Activated naive CD8-positive, alpha-beta T cell treated with anti-CD3 and anti-CD28 coated beads, Interleukin-2, amount 50 U/mL, for 24 hours (primary cell): ENCODE measurements around the gene FAIM2.

Experiments used
- ATAC-seq: fragments of 150-1000 bp; cut with Tn5 transposase; one replicate; pipeline ENCODE4 v1.10.0; 2021
- DNase-seq: peaks from one replicate; pipeline ENCODE4 v3.0.0; 2021
- H3K27ac Mint-ChIP-seq: one replicate; pipeline ENCODE4 v1.8.0; 2021; ENCODE audit warnings: mild to moderate bottlenecking, mixed read lengths
- H3K27me3 Mint-ChIP-seq: one replicate; pipeline ENCODE4 v1.8.0; 2021; ENCODE audit warnings: mixed read lengths
- H3K36me3 Mint-ChIP-seq: one replicate; pipeline ENCODE4 v1.8.0; 2021; ENCODE audit warnings: low read depth, mixed read lengths
- H3K4me1 Mint-ChIP-seq: one replicate; pipeline ENCODE4 v1.8.0; 2021; ENCODE audit warnings: mixed read lengths
- H3K4me3 Mint-ChIP-seq: one replicate; pipeline ENCODE4 v1.8.0; 2021; ENCODE audit warnings: mild to moderate bottlenecking, moderate library complexity, mixed read lengths
- H3K9me3 Mint-ChIP-seq: one replicate; pipeline ENCODE4 v1.8.0; 2021; ENCODE audit warnings: mixed read lengths

FAIM2 gene

DNA sequence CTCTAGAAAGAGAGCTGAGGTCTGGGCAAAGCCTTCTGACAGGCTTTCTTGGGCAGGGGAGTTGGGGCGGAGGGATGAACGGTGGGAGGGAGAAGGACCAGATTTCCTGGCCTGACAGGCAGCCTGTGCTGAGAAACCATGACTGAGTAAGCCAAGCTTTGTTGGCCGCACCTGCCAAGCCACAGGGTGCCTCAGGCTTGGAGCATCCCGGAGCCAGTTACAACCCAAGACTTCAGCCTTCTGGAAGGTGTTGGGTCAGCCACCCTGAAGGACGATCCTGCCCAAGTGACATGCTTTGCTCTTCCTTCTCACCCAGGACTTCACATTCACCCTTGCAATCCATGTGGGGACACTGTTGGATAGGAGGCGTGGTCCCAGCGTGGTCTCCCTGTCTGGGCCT is 25.9 kb upstream of the FAIM2 start:
- ATAC-seq, result no peak
- Mint-ChIP-seq H3K4me3 (no peak overlapping the region), H3K36me3 (no peaks in the 10 kb centered on the region), H3K4me1 (peaks cover 13% of the 10 kb centered on the region), H3K27ac (no peak overlapping the region), H3K27me3 (peaks cover 2% of the 10 kb centered on the region), H3K9me3 (no peaks in the 10 kb centered on the region)
- no peak for DNase-seq

DNA sequence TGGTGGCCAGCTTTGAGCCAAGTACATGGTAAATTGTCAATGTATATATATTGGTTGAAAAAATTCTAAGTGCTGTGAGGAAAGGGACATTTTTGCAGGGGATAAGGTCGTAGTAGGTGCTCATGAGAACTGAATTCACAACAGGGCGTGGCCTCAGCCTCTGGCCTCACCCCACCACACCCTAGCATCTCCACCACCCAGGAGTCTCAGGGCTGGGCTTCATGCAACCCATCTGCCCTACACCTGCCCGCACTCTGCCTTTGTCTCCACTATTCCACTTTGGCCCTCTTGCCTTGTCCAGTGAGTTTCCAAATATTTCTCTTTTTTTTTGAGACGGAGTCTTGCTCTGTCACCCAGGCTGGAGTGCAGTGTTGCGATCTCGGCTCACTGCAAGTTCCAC is 24.8 kb upstream of the FAIM2 start:
- no peaks in the 10 kb centered on the region for H3K36me3 Mint-ChIP-seq
- no peak overlapping the region for H3K27ac Mint-ChIP-seq
- peaks cover 13% of the 10 kb centered on the region for H3K4me1 Mint-ChIP-seq
- H3K4me3 Mint-ChIP-seq, result no peak overlapping the region
- H3K27me3 Mint-ChIP-seq, result no peaks in the 10 kb centered on the region
- ATAC-seq (no peak), DNase-seq (no peak)
- H3K9me3 Mint-ChIP-seq, result no peaks in the 10 kb centered on the region

DNA sequence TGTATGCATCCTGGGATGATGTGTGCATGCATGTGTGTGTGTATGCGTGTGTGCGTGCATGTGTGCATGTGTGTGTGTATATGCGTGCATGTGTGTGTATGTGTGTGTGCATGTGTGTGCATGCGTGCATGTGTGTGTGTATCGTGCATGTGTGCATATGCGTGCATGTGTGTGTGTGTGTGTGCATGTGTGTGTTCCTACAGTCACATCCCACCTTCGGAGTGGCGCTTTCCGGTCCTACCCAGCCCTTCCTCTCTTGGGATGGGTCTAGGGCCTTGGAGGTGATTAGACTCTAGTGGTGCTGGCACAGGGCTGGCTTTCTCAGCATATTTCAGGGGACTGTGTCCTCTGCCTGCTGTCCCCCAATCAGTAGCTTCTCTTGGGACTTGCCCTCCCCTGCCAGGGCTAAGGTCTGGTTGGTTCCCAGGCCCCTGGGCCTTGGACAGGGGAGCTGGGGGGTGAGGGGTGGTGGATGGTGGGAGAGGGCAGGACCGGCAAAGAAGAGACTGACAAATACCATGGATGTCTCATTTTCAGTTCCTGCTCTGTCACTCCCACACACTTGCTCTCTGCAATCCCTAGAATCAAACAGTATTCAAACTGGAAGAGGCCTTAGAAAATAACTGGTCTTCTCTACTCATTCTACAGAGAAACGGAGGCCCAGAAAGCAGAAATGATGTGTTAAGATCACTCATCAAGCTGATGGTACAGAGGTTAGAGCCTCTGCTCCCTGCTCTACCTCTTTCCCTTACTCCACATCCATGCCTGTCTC is 21.9 kb upstream of the FAIM2 start:
- Mint-ChIP-seq H3K4me1 (peaks cover 8% of the 10 kb centered on the region), H3K9me3 (no peaks in the 10 kb centered on the region), H3K36me3 (no peaks in the 10 kb centered on the region), H3K4me3 (no peak overlapping the region), H3K27ac (no peak overlapping the region), H3K27me3 (no peaks in the 10 kb centered on the region)
- DNase-seq (no peak), ATAC-seq (no peak)

DNA sequence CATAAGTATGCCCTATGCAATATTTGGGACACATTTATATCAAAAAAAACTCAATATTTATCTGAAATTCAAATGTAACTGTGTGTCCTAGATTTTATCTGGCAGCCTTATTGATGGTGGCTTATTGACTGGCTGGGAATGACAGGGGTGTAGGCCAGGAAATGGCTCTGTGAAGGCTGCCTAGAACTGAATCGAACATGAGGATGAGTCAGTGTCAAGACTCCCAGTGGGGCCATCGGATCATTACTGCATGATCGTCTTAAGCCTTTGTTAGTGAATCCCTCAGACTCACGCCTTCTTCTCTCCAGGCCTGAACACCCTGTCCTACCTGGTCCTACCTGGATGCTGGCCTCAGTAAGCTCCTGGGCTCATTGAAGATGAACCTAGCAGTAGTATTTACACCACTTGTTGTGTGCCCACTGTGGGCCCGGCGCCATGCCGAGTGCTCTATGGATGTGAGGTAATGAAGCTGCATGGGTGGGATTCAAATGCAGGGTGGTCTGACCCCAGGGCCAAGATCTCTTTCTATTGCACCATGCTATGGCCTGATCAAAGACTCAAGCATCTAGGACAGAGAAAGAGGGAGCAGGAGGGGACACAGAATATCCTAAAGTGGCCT is 21.0 kb upstream of the FAIM2 start:
- H3K27me3 Mint-ChIP-seq, result no peaks in the 10 kb centered on the region
- no peaks in the 10 kb centered on the region for H3K9me3 Mint-ChIP-seq
- no peak overlapping the region for H3K4me3 Mint-ChIP-seq
- no peak overlapping the region for H3K27ac Mint-ChIP-seq
- DNase-seq (no peak), ATAC-seq (no peak)
- peaks cover 5% of the 10 kb centered on the region for H3K4me1 Mint-ChIP-seq
- no peaks in the 10 kb centered on the region for H3K36me3 Mint-ChIP-seq

DNA sequence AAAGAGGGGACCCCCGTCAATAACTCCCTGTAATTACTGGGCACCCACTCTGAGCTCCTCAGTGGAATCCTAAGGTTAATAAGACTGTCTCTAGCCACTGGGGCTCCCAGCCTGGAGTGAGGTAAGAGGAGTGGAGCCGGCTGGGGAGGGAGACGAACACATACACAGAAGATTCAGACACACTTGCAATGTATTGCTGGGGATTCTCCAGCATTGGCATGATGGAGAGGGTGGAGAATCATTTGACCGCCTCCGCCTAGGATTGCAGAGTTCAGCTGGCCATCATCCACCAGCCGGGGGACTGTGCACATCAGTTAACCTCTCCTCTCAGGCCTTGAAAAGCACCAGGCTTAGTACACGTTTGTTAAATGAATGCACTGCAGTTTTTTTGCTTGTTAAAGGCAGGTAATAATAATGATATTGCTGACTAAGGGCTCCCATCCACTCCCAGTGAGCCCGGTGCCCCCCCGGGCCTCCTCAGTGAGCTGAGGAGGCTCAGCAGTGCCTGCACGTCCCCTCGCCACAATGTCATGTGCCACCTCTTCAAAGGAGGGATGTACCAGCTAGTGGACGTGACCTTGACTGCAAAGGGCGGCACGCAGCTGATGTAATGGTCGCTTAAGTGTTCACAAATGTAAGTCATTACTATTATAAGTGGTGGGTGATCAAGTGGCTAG is 20.3 kb upstream of the FAIM2 start:
- no peak for ATAC-seq
- Mint-ChIP-seq H3K4me1 (peaks cover 5% of the 10 kb centered on the region), H3K27ac (no peak overlapping the region), H3K9me3 (no peaks in the 10 kb centered on the region), H3K36me3 (no peaks in the 10 kb centered on the region), H3K27me3 (peaks cover 3% of the 10 kb centered on the region), H3K4me3 (no peak overlapping the region)
- DNase-seq, result no peak

DNA sequence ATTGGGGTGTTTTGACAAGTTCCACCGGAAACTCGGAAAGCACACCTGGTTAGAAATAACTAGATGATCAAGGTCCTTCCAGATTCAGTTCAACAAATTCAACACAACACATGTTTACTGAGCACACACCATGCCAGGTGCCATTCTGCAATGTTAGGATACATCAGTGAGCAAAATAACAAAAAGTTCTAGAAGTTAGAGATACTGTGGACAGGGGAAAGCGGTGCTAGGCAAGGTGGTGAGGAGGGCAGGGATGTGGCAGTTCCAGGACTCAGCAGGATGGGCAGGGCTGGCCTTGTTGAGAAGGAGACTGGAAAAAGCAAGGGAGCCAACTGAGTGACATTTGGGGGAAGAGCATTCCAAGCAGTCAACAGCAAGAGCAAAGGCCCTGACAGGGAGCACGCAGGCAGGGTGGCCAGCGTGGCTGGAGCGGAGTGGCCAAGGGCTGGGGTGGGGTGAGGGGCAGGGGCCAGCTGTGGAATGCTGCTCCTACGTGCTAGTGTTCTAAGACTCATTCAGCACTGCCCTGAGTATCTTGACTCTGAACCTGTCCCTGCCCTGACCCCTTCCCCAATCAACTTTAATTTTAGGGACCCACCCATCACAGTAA is 19.4 kb upstream of the FAIM2 start:
- Mint-ChIP-seq H3K27me3 (peaks cover 3% of the 10 kb centered on the region), H3K36me3 (no peaks in the 10 kb centered on the region), H3K4me3 (no peak overlapping the region), H3K27ac (no peak overlapping the region), H3K9me3 (no peaks in the 10 kb centered on the region), H3K4me1 (peaks cover 5% of the 10 kb centered on the region)
- DNase-seq, result no peak
- no peak for ATAC-seq

DNA sequence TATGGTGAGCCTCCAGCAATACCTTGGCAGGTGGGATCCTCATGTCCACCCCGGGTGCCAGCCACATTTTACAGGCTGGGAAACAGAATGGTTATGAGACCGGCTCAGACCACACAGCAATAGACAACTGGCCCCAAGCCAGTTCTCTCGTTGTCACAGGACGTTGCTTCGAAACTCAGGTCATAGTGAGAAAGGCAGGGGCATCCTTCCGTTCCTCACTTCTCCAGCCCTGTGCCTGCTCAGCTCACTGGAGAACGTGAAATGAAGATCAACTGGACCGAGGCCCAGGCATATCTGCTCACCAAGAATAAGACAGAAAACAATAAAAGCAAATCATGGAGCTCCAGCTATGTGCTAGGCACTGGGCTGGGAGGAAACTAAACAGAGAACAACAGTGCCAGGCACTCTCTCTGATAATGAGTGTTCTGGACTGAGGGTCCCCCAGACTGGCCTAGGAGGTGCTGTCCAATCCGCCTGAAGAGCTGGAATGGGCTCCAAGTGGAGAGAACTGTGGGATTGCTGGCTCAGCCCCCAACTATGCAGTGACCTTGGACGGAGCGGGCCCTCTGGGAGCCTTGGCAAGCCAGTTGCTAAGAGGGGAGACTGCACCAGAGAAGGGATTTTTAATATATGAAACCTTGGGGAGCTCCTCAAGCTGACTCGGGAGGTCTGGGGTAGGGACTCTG is 18.8 kb upstream of the FAIM2 start:
- no peaks in the 10 kb centered on the region for H3K9me3 Mint-ChIP-seq
- no peak for DNase-seq
- no peak for ATAC-seq

DNA sequence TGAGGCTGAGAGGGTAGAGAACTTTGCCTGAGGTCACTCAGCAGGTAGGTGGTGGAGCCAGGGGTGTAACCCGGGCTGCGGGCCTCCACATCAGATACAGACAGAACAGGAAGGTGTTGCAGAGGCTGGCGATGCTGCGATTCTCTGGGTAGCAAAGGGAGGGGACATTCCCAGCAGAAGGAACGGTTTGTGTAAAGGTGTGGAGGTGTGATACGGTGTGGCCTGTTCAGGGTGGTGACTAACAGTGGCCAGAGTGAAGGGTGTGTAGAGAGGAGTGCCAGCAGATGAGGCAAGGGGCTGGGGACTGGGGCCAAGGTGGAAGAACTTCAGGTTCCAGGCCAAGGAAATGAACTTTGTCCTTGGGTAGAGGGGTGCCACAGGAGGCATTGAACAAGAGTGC is 18.2 kb upstream of the FAIM2 start:
- H3K36me3 Mint-ChIP-seq, result no peaks in the 10 kb centered on the region
- ATAC-seq (no peak), DNase-seq (no peak)
- no peak overlapping the region for H3K4me3 Mint-ChIP-seq
- peaks cover 5% of the 10 kb centered on the region for H3K4me1 Mint-ChIP-seq
- no peak overlapping the region for H3K27ac Mint-ChIP-seq
- H3K27me3 Mint-ChIP-seq, result peaks cover 4% of the 10 kb centered on the region
- H3K9me3 Mint-ChIP-seq, result no peaks in the 10 kb centered on the region

More for the DNA sequence above, 18.8 kb upstream of the FAIM2 start:
- no peaks in the 10 kb centered on the region for H3K36me3 Mint-ChIP-seq
- H3K27ac Mint-ChIP-seq, result no peak overlapping the region
- H3K4me1 Mint-ChIP-seq, result peaks cover 5% of the 10 kb centered on the region
- no peak overlapping the region for H3K4me3 Mint-ChIP-seq
- peaks cover 3% of the 10 kb centered on the region for H3K27me3 Mint-ChIP-seq

DNA sequence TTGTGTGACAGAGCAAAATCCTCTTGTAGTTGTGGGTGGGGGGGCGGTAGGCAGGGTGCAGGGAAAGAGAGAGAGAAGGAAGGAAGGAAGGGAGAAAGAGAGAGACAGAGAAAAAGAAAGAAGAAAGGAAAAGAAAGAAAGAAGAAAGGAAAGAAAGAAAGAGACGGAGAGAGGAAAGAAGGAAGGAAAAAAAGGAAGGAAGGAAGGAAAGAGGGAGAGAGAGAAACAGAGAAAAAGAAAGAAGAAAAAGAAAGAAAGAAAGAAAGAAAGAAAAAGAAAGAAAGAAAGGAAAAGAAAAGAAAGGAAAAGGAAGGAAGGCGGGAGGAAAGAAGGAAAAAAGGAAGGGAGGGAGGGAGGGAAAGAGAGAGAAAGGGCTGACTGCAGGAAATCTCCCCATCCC is 17.6 kb upstream of the FAIM2 start:
- no peaks in the 10 kb centered on the region for H3K36me3 Mint-ChIP-seq

DNA sequence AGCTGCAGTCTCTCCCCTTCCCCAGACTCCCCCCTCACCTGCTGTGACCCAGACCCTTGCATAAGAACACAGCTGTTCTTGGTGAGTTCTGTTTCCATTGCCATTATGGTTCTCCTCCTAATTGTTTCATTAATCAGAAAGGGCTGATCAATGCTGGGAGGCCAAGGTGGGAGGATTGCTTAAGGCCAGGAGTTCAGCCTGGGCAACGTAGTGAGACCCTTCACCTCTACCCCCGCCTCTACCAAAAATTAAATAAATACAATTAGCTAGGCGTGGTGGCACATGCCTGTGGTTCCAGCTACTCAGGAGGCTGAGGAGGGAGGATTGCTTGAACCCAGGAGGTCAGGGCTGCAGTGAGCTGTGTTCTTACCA is 17.2 kb upstream of the FAIM2 start:
- no peak for ATAC-seq
- no peak overlapping the region for H3K4me3 Mint-ChIP-seq
- no peak overlapping the region for H3K27ac Mint-ChIP-seq
- no peaks in the 10 kb centered on the region for H3K4me1 Mint-ChIP-seq
- peaks cover 5% of the 10 kb centered on the region for H3K27me3 Mint-ChIP-seq
- no peak for DNase-seq
- no peaks in the 10 kb centered on the region for H3K9me3 Mint-ChIP-seq
- no peaks in the 10 kb centered on the region for H3K36me3 Mint-ChIP-seq

More for the DNA sequence above, 17.6 kb upstream of the FAIM2 start:
- no peaks in the 10 kb centered on the region for H3K9me3 Mint-ChIP-seq
- H3K27ac Mint-ChIP-seq, result no peak overlapping the region
- peaks cover 4% of the 10 kb centered on the region for H3K4me1 Mint-ChIP-seq
- DNase-seq (no peak), ATAC-seq (no peak)
- no peak overlapping the region for H3K4me3 Mint-ChIP-seq
- peaks cover 4% of the 10 kb centered on the region for H3K27me3 Mint-ChIP-seq

DNA sequence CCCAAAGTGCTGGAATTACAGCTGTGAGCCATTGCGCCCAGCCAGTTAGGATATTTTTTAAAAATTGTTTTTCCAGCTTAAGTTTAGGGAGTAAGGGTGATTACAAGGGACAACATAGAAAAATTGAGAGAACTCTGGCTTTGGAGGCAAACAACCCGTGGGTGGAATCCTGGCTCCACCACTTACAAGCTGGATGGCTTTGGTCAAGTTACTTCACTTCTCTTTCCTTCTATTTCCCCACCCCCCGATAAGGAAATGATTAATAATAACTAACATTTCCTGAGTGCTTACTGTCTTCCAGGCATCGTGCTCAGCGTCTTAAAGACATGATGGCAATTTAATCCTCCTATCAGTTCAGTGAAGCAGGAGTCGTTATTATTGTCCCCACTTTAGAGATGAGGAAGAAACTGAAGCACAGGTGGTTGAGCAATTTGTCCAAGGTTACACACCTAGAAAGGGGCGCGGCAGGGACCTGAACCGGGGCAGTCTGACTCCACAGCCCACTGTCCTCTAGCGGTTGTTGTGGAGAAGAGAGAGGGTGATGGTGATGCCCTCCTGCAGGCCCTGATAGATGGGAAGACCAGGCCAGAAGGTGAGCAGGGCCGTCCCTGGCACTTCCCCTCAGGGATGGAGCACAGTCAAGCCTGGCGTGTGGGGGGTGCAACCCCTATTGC is 16.7 kb upstream of the FAIM2 start:
- Mint-ChIP-seq H3K9me3 (no peaks in the 10 kb centered on the region), H3K27me3 (peaks cover 6% of the 10 kb centered on the region), H3K4me3 (no peak overlapping the region), H3K36me3 (no peaks in the 10 kb centered on the region), H3K4me1 (no peaks in the 10 kb centered on the region), H3K27ac (no peak overlapping the region)
- DNase-seq, result no peak
- ATAC-seq, result no peak

DNA sequence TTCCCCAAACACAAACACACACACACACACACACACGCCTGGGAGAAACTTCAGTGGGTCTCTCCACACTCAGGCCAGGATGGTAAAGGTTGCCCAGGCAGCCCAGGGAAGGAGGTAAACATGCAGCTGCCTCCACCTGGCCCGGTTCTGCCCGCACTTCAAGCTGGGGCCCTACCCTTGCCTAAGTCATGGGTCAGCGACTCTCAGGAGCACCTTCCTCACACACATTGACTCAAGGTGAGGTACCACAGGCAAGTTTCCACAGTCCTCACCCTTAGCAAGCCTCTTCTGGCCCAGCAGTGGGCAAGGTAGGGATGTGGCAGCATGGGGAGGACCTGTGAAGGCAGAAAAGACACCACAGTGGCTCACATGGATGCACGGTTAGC is 14.1 kb upstream of the FAIM2 start:
- H3K36me3 Mint-ChIP-seq, result no peaks in the 10 kb centered on the region
- H3K4me1 Mint-ChIP-seq, result no peaks in the 10 kb centered on the region
- no peaks in the 10 kb centered on the region for H3K9me3 Mint-ChIP-seq
- H3K4me3 Mint-ChIP-seq, result no peak overlapping the region
- ATAC-seq, result no peak
- H3K27me3 Mint-ChIP-seq, result peaks cover 6% of the 10 kb centered on the region
- DNase-seq, result no peak
- H3K27ac Mint-ChIP-seq, result no peak overlapping the region

DNA sequence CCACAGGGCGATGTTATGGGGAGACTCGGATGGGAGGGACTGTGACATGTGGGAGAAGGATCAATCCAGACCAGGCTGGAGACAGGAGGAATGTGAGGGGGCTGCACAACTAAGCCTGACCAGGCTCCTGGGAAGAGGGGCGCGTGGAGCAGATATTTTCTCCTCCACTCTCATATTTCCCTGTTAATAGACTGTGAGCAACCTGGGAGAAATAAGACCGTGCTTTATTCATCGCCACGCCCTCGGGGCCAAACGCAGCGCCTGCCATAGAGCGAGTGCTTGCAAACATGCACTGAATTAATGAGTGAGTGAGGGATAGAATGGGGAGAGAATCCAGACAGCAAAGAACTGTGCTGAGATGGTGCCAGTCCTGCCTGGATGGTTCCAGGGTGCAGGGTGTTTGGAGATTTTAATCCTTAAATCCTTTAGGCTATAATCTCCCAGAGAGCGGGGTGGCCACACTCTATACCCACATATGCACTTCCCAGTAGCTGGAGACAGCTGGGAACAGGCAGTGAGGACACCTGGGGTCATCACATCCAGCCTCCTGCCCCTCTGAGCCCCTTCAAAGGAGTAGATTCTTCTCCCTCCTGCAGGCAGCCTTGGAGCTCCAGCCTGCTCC is 13.6 kb upstream of the FAIM2 start:
- no peak for ATAC-seq

More for the DNA sequence above, 13.6 kb upstream of the FAIM2 start:
- no peak overlapping the region for H3K4me3 Mint-ChIP-seq
- H3K9me3 Mint-ChIP-seq, result no peaks in the 10 kb centered on the region
- H3K27ac Mint-ChIP-seq, result no peak overlapping the region
- peaks cover 6% of the 10 kb centered on the region for H3K27me3 Mint-ChIP-seq
- no peaks in the 10 kb centered on the region for H3K36me3 Mint-ChIP-seq
- no peaks in the 10 kb centered on the region for H3K4me1 Mint-ChIP-seq
- no peak for DNase-seq
